H1 (cell line): Measurements from ENCODE around the gene CDK8. TPM values are rescaled to one million over a fixed set of nuclear protein-coding genes. Genes with fewer than 3 reads are reported as not detected.

ENCODE experiments used
- CTCF ChIA-PET: fragments of 300-600 bp; sonication (Branson Sonifier 250); formaldehyde crosslinking; loops from one replicate; lab custom pipeline; 2021; ENCODE audit not compliant: partially characterized antibody; lab: Charles Lee
- POLR2A ChIA-PET: fragments of 300-600 bp; sonication (Branson Sonifier 250); formaldehyde crosslinking; loops from one replicate; lab custom pipeline; 2021; ENCODE audit warnings: inconsistent platforms; ENCODE audit not compliant: partially characterized antibody; lab: Charles Lee
- DNase-seq, 2 experiments: peaks; one replicate each; pipeline versions ENCODE4 v3.0.0 to v3.0.0-alpha.2; 2010 to 2022; ENCODE audit warnings: low spot score in 2 of 2, low read depth in 1 of 2, mixed read lengths in 1 of 2
- FAIRE-seq: peaks from 2 replicates; lab custom pipeline; 2011; peaks lifted over from hg19 to GRCh38; lab: Jason Lieb, UNC
- H2AFZ ChIP-seq: 2 replicates; pipeline ENCODE4 v1.8.1; 2012; ENCODE audit warnings: low read length, inconsistent platforms
- H2AK5ac ChIP-seq: 2 replicates; pipeline ENCODE4 v1.6.1; 2013; ENCODE audit warnings: low read depth, low read length
- H2BK120ac ChIP-seq: replicated peaks from 2 replicates; pipeline ENCODE3; 2013; ENCODE audit warnings: low read depth, low read length, inconsistent platforms
- H2BK12ac ChIP-seq: 2 replicates; pipeline ENCODE4 v1.6.1; 2013; ENCODE audit warnings: low read depth, low read length
- H2BK15ac ChIP-seq: 2 replicates; pipeline ENCODE4 v1.6.1; 2013; ENCODE audit warnings: low read length
- H2BK20ac ChIP-seq: 2 replicates; pipeline ENCODE4 v1.6.1; 2013; ENCODE audit warnings: low read length
- H2BK5ac ChIP-seq: 2 replicates; pipeline ENCODE4 v1.6.1; 2013; ENCODE audit warnings: low read depth, low read length
- H3K14ac ChIP-seq: 2 replicates; pipeline ENCODE4 v1.6.1; 2013; ENCODE audit warnings: inconsistent platforms; ENCODE audit not compliant: insufficient read length
- H3K18ac ChIP-seq: 2 replicates; pipeline ENCODE4 v1.6.1; 2013; ENCODE audit warnings: low read length; ENCODE audit errors: extremely low read depth
- H3K23ac ChIP-seq: 2 replicates; pipeline ENCODE4 v1.6.1; 2013; ENCODE audit warnings: inconsistent platforms; ENCODE audit not compliant: insufficient read length
- H3K23me2 ChIP-seq: 2 replicates; pipeline ENCODE4 v1.6.1; 2013; ENCODE audit warnings: low read depth, low read length
- H3K27ac ChIP-seq: 2 replicates; pipeline ENCODE4 v1.6.1; 2011; ENCODE audit warnings: low read depth, low read length, inconsistent platforms
- H3K27me3 ChIP-seq, 4 experiments: replicated peaks in 1 of 4; 1 replicate in 1 of 4; 2 replicates in 3 of 4; pipeline versions ENCODE4 v1.6.1 to v1.8.1; 2011 to 2013; ENCODE audit warnings: low read length in 3 of 4, mild to moderate bottlenecking in 3 of 4, inconsistent platforms in 2 of 4, mixed read lengths in 2 of 4, moderate library complexity in 1 of 4; ENCODE audit not compliant: control insufficient read depth in 3 of 4, insufficient read depth in 3 of 4; ENCODE audit errors: extremely low read depth in 1 of 4
- H3K36me3 ChIP-seq, 4 experiments: 2 replicates each; pipeline versions ENCODE4 v1.6.1 to v1.8.1; 2011 to 2013; ENCODE audit warnings: mild to moderate bottlenecking in 4 of 4, low read length in 3 of 4, moderate library complexity in 2 of 4, control low read depth in 1 of 4, inconsistent platforms in 1 of 4; ENCODE audit not compliant: insufficient read depth in 4 of 4, control insufficient read depth in 2 of 4
- H3K4ac ChIP-seq: replicated peaks from 2 replicates; pipeline ENCODE3; 2013; ENCODE audit warnings: low read length, low read depth, mixed read lengths, inconsistent platforms; ENCODE audit not compliant: insufficient read length
- H3K4me1 ChIP-seq, 4 experiments: replicated peaks in 1 of 4; 1 replicate in 1 of 4; 2 replicates in 3 of 4; pipeline versions ENCODE4 v1.6.1 to v1.8.1; 2011 to 2013; ENCODE audit warnings: low read length in 3 of 4, inconsistent platforms in 2 of 4, mixed read lengths in 1 of 4; ENCODE audit not compliant: insufficient read depth in 4 of 4, control insufficient read depth in 3 of 4
- H3K4me2 ChIP-seq, 2 experiments: 2 replicates each; pipeline versions ENCODE4 v1.6.1 to v1.8.1; 2011 to 2013; ENCODE audit warnings: low read depth in 2 of 2, low read length in 2 of 2, control low read depth in 1 of 2, inconsistent platforms in 1 of 2, mild to moderate bottlenecking in 1 of 2; ENCODE audit not compliant: insufficient read depth in 1 of 2
- H3K4me3 ChIP-seq, 4 experiments: fragments of 200-600, 300-600 bp in 1 of 4; sonication (generic), shearing (Covaris generic), sonication (Bioruptor Twin) in 1 of 4; 2 replicates each; pipeline versions ENCODE4 v1.5.1 to v1.8.1; 2011 to 2016; ENCODE audit warnings: low read length in 4 of 4, low read depth in 3 of 4, control low read depth in 2 of 4, inconsistent platforms in 2 of 4, mild to moderate bottlenecking in 2 of 4, mixed read lengths in 1 of 4, moderate library complexity in 1 of 4; ENCODE audit not compliant: insufficient read depth in 2 of 4; ENCODE audit errors: extremely low read depth in 1 of 4
- H3K56ac ChIP-seq: replicated peaks from 2 replicates; pipeline ENCODE3; 2013; ENCODE audit warnings: low read depth, mild to moderate bottlenecking, mixed read lengths, low read length, inconsistent platforms; ENCODE audit not compliant: insufficient read length
- H3K79me1 ChIP-seq: 2 replicates; pipeline ENCODE4 v1.6.1; 2013; ENCODE audit warnings: low read depth, low read length, control low read depth
- H3K79me2 ChIP-seq, 2 experiments: 2 replicates each; pipeline versions ENCODE4 v1.6.1 to v1.8.1; 2012 to 2013; ENCODE audit warnings: low read length in 2 of 2, mild to moderate bottlenecking in 2 of 2, inconsistent platforms in 1 of 2; ENCODE audit not compliant: insufficient read depth in 2 of 2, control insufficient read depth in 1 of 2
- H3K9ac ChIP-seq, 4 experiments: replicated peaks in 1 of 4; 1 replicate in 1 of 4; 2 replicates in 3 of 4; pipeline versions ENCODE4 v1.6.1 to v1.8.1; 2011 to 2013; ENCODE audit warnings: low read depth in 3 of 4, low read length in 3 of 4, control low read depth in 2 of 4, mild to moderate bottlenecking in 2 of 4, moderate library complexity in 2 of 4, inconsistent platforms in 1 of 4; ENCODE audit errors: extremely low read depth in 1 of 4
- H3K9me3 ChIP-seq, 2 experiments: 2 replicates each; pipeline versions ENCODE4 v1.6.1 to v1.8.1; 2012 to 2013; ENCODE audit warnings: mild to moderate bottlenecking in 2 of 2, moderate library complexity in 2 of 2, control low read depth in 1 of 2, inconsistent platforms in 1 of 2, low read depth in 1 of 2, low read length in 1 of 2, mixed read lengths in 1 of 2; ENCODE audit not compliant: insufficient read depth in 2 of 2
- H4K20me1 ChIP-seq, 2 experiments: replicated peaks in 1 of 2; 2 replicates each; pipeline versions ENCODE3 to v1.8.1; 2011 to 2013; ENCODE audit warnings: inconsistent platforms in 2 of 2, low read length in 2 of 2, mild to moderate bottlenecking in 1 of 2; ENCODE audit not compliant: insufficient read depth in 2 of 2, control insufficient read depth in 1 of 2
- H4K5ac ChIP-seq: 2 replicates; pipeline ENCODE4 v1.6.1; 2013; ENCODE audit warnings: low read length, low read depth, mixed read lengths, inconsistent platforms; ENCODE audit not compliant: insufficient read length
- H4K8ac ChIP-seq: 2 replicates; pipeline ENCODE4 v1.8.0; 2013; ENCODE audit warnings: mild to moderate bottlenecking, moderate library complexity, low read length, inconsistent platforms; ENCODE audit not compliant: insufficient read depth; ENCODE audit errors: extremely low read depth
- H4K91ac ChIP-seq: replicated peaks from 2 replicates; pipeline ENCODE3; 2013; ENCODE audit warnings: low read length, mixed read lengths, inconsistent platforms; ENCODE audit not compliant: insufficient read length
- ATF2 ChIP-seq: IDR thresholded peaks from 2 replicates; pipeline ENCODE4 v1.6.1; 2012; ENCODE audit warnings: low read length, inconsistent platforms
- BCL11A ChIP-seq, 2 experiments: IDR thresholded peaks; one replicate each; pipeline ENCODE4 v1.6.1; 2011; ENCODE audit warnings: low read depth in 2 of 2, low read length in 2 of 2, mild to moderate bottlenecking in 2 of 2
- CTBP2 ChIP-seq: IDR thresholded peaks from 2 replicates; pipeline ENCODE4 v1.7.0; 2011; ENCODE audit warnings: borderline replicate concordance, mild to moderate bottlenecking, moderate library complexity, mixed read lengths, low read length; ENCODE audit not compliant: insufficient read depth, insufficient read length
- JUND ChIP-seq: IDR thresholded peaks from 2 replicates; pipeline ENCODE4 v1.6.1; 2011; ENCODE audit warnings: mild to moderate bottlenecking, improper control_type of control experiment, low read length
- NRF1 ChIP-seq: IDR thresholded peaks from 2 replicates; pipeline ENCODE4 v1.6.1; 2011; ENCODE audit warnings: mild to moderate bottlenecking, low read depth, low read length, improper control_type of control experiment
- RAD21 ChIP-seq, 2 experiments: IDR thresholded peaks in 1 of 2; conservative IDR thresholded peaks in 1 of 2; 2 replicates each; pipeline ENCODE4 v1.6.1; 2011; ENCODE audit warnings: low read depth in 2 of 2, low read length in 2 of 2, improper control_type of control experiment in 1 of 2, inconsistent platforms in 1 of 2, mild to moderate bottlenecking in 1 of 2, moderate library complexity in 1 of 2
- RNF2 ChIP-seq: fragments of 200-900, 300-1000 bp; sonication (generic); IDR thresholded peaks from 2 replicates; pipeline ENCODE4 v1.7.1; 2016; ENCODE audit warnings: borderline replicate concordance, low read depth, mild to moderate bottlenecking, antibody characterized with exemption, low read length; ENCODE audit not compliant: poor library complexity, severe bottlenecking; ENCODE audit errors: missing control alignments
- SP1 ChIP-seq: IDR thresholded peaks from 2 replicates; pipeline ENCODE4 v1.6.1; 2011; ENCODE audit warnings: low read depth, low read length
- TEAD4 ChIP-seq: IDR thresholded peaks from 2 replicates; pipeline ENCODE4 v1.6.1; 2012; ENCODE audit warnings: low read depth, low read length, inconsistent platforms, mixed read lengths
- WGBS, 2 experiments: shearing (Covaris generic) in 1 of 2; methylation state at CpG; one replicate each; pipeline versions ENCODE4 v1.1.6 to v1.1.7; 2013 to 2015; ENCODE audit warnings: low lambda C conversion rate in 2 of 2, mixed read lengths in 2 of 2, inconsistent platforms in 1 of 2, low coverage in 1 of 2, missing lambda C conversion rate in 1 of 2; ENCODE audit not compliant: insufficient replicate concordance in 2 of 2, insufficient coverage in 1 of 2, insufficient read length in 1 of 2; ENCODE audit errors: extremely low coverage in 1 of 2, missing lambda C conversion rate in 1 of 2; 5-methylcytosine and 5-hydroxymethylcytosine counted together
- polyA plus RNA-seq, 7 experiments: library from polyadenylated mRNA; depleted of rRNA in 3 of 7; stranded (reverse) in 5 of 7; unstranded in 2 of 7; fragments of >200 nt in 5 of 7; fragments of 200-250 nt in 2 of 7; gene quantifications; 1 replicate in 5 of 7; 2 replicates in 1 of 7; 4 replicates in 1 of 7; pipeline versions ENCODE4 v1.2.1 to v1.2.3, GENCODE V29; 2011 to 2013; ENCODE audit warnings: missing spikeins in 2 of 7, mixed read lengths in 2 of 7
- total RNA-seq: library from RNA; stranded (reverse); fragmentation: NEBNext Ultra II Directional; extraction: Animal tissue kit (Norgen Biotek cat#: 25700); gene quantifications from 2 replicates; pipeline ENCODE4 v1.2.1, GENCODE V29; 2021

CDK8 gene
- total and polyA plus RNA-seq, 2 of the 8 experiments (the other 6 are each of a cell fraction or from before 2014, with no cell fraction given), result 22.1 to 25.6 TPM

- no peak overlapping the region for H3K18ac ChIP-seq
- H4K5ac ChIP-seq, result no peak overlapping the region
- no peaks in the 10 kb centered on the region for H3K9me3 ChIP-seq
- H2BK5ac ChIP-seq, result no peak overlapping the region
- H3K27me3 ChIP-seq, result no peaks in the 10 kb centered on the region
- H4K20me1 ChIP-seq, result no peaks in the 10 kb centered on the region
- no peak for FAIRE-seq
- H3K23me2 ChIP-seq, result no peaks in the 10 kb centered on the region
- H3K56ac ChIP-seq, result no peak overlapping the region
- no peak overlapping the region for H4K91ac ChIP-seq
- H3K36me3 ChIP-seq, result no peaks in the 10 kb centered on the region
- no peak overlapping the region for H3K27ac ChIP-seq
- no peaks in the 10 kb centered on the region; a peak in 1 of 7 replicates for H3K4me1 ChIP-seq
- H3K79me1 ChIP-seq, result no peaks in the 10 kb centered on the region
- no peak overlapping the region for H2BK20ac ChIP-seq
- H2AK5ac ChIP-seq, result no peak overlapping the region
- no peak overlapping the region for H2BK120ac ChIP-seq
- H3K14ac ChIP-seq, result no peak overlapping the region
- H3K4me2 ChIP-seq, result no peak overlapping the region
- no peak overlapping the region for H2AFZ ChIP-seq
- WGBS, 2 experiments, result 87% methylated on average over 5 of the region's 5 CpGs; no CpG with 5 or more reads in 1 of the 2 experiments
- no peak overlapping the region for H2BK12ac ChIP-seq
- no peak overlapping the region for H2BK15ac ChIP-seq
- no peak overlapping the region for H3K9ac ChIP-seq
- ChIA-PET POLR2A (interaction anchor here (0.6 kb wide), 1 partner anchor 8 kb away, joined by 3 read pairs; no protein-coding TSS in a partner anchor), CTCF (interaction anchor here (1.0 to 3.6 kb wide), 4 partner anchors 32 to 286 kb away, joined by 3 to 11 read pairs (median 4); no protein-coding TSS in a partner anchor)
- H3K4ac ChIP-seq, result no peak overlapping the region
- H4K8ac ChIP-seq, result no peak overlapping the region
- H3K23ac ChIP-seq, result no peak overlapping the region
- no peak for DNase-seq
- H3K79me2 ChIP-seq, result no peaks in the 10 kb centered on the region
- H3K4me3 ChIP-seq, result no peak overlapping the region
- TF ChIP-seq TEAD4 (no peak), SP1 (no peak), NRF1 (no peak), CTBP2 (no peak), RNF2 (no peak), JUND (no peak), ATF2 (no peak), RAD21 (IDR thresholded peaks at IDR 0.05 in 1 of 2, conservative IDR thresholded peaks at IDR 0.05 in 1 of 2; ENCODE audit: low read depth in 2 of 2, low read length in 2 of 2) (no peak), BCL11A (IDR thresholded peaks at IDR 0.05; ENCODE audit: low read depth in 2 of 2, low read length in 2 of 2) (no peak)
These were observed 159.2 kb downstream of the CDK8 start for GRCh38 chr13:26412936-26413716.
